K562 (cell line): ENCODE results near the gene RNF214. TPM values are rescaled to one million over a fixed set of nuclear protein-coding genes. Genes with fewer than 3 reads are reported as not detected.

Source experiments
- ATAC-seq: fragments of 200-7000 bp; cut with Tn5 transposase; 3 replicates; pipeline ENCODE4 v1.9.1; 2020; ENCODE audit warnings: moderate library complexity
- BruUV-seq: library from RNA; stranded (reverse); fragments of 400-500 nt; replicated peaks from 2 replicates; lab custom pipeline; 2021; lab: Mats Ljungman, UMichigan
- CTCF ChIA-PET: fragments of 300-600 bp; formaldehyde crosslinking; extraction: SDS; loops from one replicate; lab custom pipeline; 2021; ENCODE audit warnings: low intra/inter-chr PET ratio; lab: Yijun Ruan, JAX
- POLR2A ChIA-PET: fragments of 300-600, 350-650 bp; sonication (Branson Sonifier 250); formaldehyde crosslinking; extraction: SDS; loops from one replicate; lab custom pipeline; 2021; ENCODE audit warnings: antibody characterized with exemption, inconsistent platforms; lab: Yijun Ruan, JAX
- DNase-seq, 4 experiments: peaks; one replicate each; pipeline versions ENCODE4 v3.0.0 to v3.0.0-alpha.2; 2011 to 2018; ENCODE audit warnings: low spot score in 3 of 4, mixed read lengths in 3 of 4; ENCODE audit errors: extremely low read depth in 1 of 4
- FAIRE-seq: peaks from 2 replicates; lab custom pipeline; 2011; peaks lifted over from hg19 to GRCh38; lab: Jason Lieb, UNC
- H2AFZ ChIP-seq: 2 replicates; pipeline ENCODE4 v1.6.0; 2011; ENCODE audit warnings: low read depth, low read length, control low read depth, inconsistent platforms
- H3K27ac ChIP-seq: fragments of 200-600 bp; 3 replicates; pipeline ENCODE4 v1.8.0; 2011; ENCODE audit warnings: low read depth, mild to moderate bottlenecking, control low read depth, inconsistent platforms, low read length, moderate library complexity, mixed read lengths; ENCODE audit errors: extremely low read depth
- H3K27me3 ChIP-seq, 2 experiments: fragments of 300-600 bp in 1 of 2; 2 replicates in 1 of 2; 3 replicates in 1 of 2; pipeline versions ENCODE4 v1.6.0 to v1.8.0; 2011; ENCODE audit warnings: inconsistent platforms in 2 of 2, low read length in 2 of 2, mild to moderate bottlenecking in 1 of 2, mixed read lengths in 1 of 2, moderate library complexity in 1 of 2; ENCODE audit not compliant: control insufficient read depth in 2 of 2, insufficient read depth in 2 of 2
- H3K36me3 ChIP-seq: fragments of 300-600 bp; 3 replicates; pipeline ENCODE4 v1.8.0; 2011; ENCODE audit warnings: mild to moderate bottlenecking, low read length, inconsistent platforms; ENCODE audit not compliant: control insufficient read depth, insufficient read depth
- H3K4me1 ChIP-seq, 2 experiments: fragments of 200-600 bp in 1 of 2; replicated peaks in 1 of 2; 2 replicates in 1 of 2; 3 replicates in 1 of 2; pipeline versions ENCODE4 v1.5.1 to v1.8.0; 2011; ENCODE audit warnings: inconsistent platforms in 2 of 2, low read length in 2 of 2, mild to moderate bottlenecking in 1 of 2, mixed read lengths in 1 of 2, moderate library complexity in 1 of 2; ENCODE audit not compliant: control insufficient read depth in 2 of 2, insufficient read depth in 2 of 2
- H3K4me2 ChIP-seq: 2 replicates; pipeline ENCODE4 v1.6.1; 2011; ENCODE audit warnings: low read length, control low read depth, inconsistent platforms, mixed read lengths; ENCODE audit not compliant: insufficient read depth
- H3K4me3 ChIP-seq: fragments of 200-600 bp; sonication (generic), shearing (Covaris generic); 2 replicates; pipeline ENCODE4 v1.5.1; 2016; ENCODE audit warnings: control low read depth, inconsistent platforms
- H3K79me2 ChIP-seq: fragments of 200-600 bp; 3 replicates; pipeline ENCODE4 v1.8.0; 2011; ENCODE audit warnings: low read length, inconsistent platforms; ENCODE audit not compliant: control insufficient read depth, insufficient read depth
- H3K9ac ChIP-seq, 2 experiments: 2 replicates each; pipeline versions ENCODE4 v1.6.0 to v1.6.1; 2011; ENCODE audit warnings: low read depth in 2 of 2, low read length in 2 of 2, control low read depth in 1 of 2, inconsistent platforms in 1 of 2, mild to moderate bottlenecking in 1 of 2, mixed read lengths in 1 of 2; ENCODE audit not compliant: insufficient read depth in 1 of 2
- H3K9me1 ChIP-seq: one replicate; pipeline ENCODE4 v1.6.0; 2011; ENCODE audit warnings: inconsistent platforms, mild to moderate bottlenecking, low read length, moderate library complexity; ENCODE audit not compliant: control insufficient read depth, insufficient read depth
- H3K9me3 ChIP-seq: replicated peaks from 2 replicates; pipeline ENCODE4 v1.5.1; 2011; ENCODE audit warnings: low read depth, low read length, inconsistent platforms; ENCODE audit not compliant: control insufficient read depth, insufficient read depth
- H4K20me1 ChIP-seq: replicated peaks from 2 replicates; pipeline ENCODE4 v1.6.1; 2011; ENCODE audit warnings: low read length, inconsistent platforms, mixed read lengths; ENCODE audit not compliant: control insufficient read depth, insufficient read depth
- CHD4 ChIP-seq: fragments of 200-600 bp; sonication (generic); IDR thresholded peaks from 3 replicates; pipeline ENCODE4 v1.6.1; 2012; ENCODE audit warnings: low read depth, mild to moderate bottlenecking, mixed read lengths, low read length, inconsistent platforms; ENCODE audit not compliant: insufficient read depth, insufficient replicate concordance, poor library complexity, severe bottlenecking
- EP300 ChIP-seq: IDR thresholded peaks from 2 replicates; pipeline ENCODE4 v1.6.1; 2012; ENCODE audit warnings: low read length, improper control_type of control experiment
- IRF2 ChIP-seq: sonication (generic); formaldehyde crosslinking; IDR thresholded peaks from 2 replicates; pipeline ENCODE4 v1.8.1; 2022; ENCODE audit warnings: mild to moderate bottlenecking, missing genetic modification reagents
- L3MBTL2 ChIP-seq: fragments of 450-650 bp; IDR thresholded peaks from 2 replicates; pipeline ENCODE4 v1.6.1; 2016; ENCODE audit warnings: mild to moderate bottlenecking, moderate library complexity
- RBBP5 ChIP-seq: fragments of 200-600 bp; sonication (generic); IDR thresholded peaks from 2 replicates; pipeline ENCODE4 v1.6.1; 2012; ENCODE audit warnings: borderline replicate concordance, mild to moderate bottlenecking, low read length, control low read depth, inconsistent platforms; ENCODE audit not compliant: insufficient read depth, poor library complexity, severe bottlenecking
- SAFB ChIP-seq: fragments of 200-400 bp; formaldehyde crosslinking; IDR thresholded peaks from 2 replicates; pipeline ENCODE4 v1.6.1; 2017; ENCODE audit warnings: low read depth, low read length, borderline replicate concordance
- SAFB2 ChIP-seq: fragments of 200-400 bp; formaldehyde crosslinking; IDR thresholded peaks from 2 replicates; pipeline ENCODE4 v1.6.1; 2018; ENCODE audit warnings: borderline replicate concordance, low read length, low read depth, moderate library complexity; ENCODE audit not compliant: severe bottlenecking
- TFAM ChIP-seq: fragments of 250-450 bp; sonication (Bioruptor Pico); conservative IDR thresholded peaks from 2 replicates; pipeline ENCODE4 v1.5.0; 2021; ENCODE audit warnings: mild to moderate bottlenecking, moderate library complexity
- TOE1 ChIP-seq, 2 experiments: fragments of 450-650 bp in 1 of 2; sonication (generic) in 1 of 2; formaldehyde crosslinking in 1 of 2; IDR thresholded peaks; 2 replicates each; pipeline versions ENCODE4 v1.7.1 to v1.8.0; 2016 to 2022; ENCODE audit warnings: borderline replicate concordance in 2 of 2, mild to moderate bottlenecking in 2 of 2, antibody characterized with exemption in 1 of 2, inconsistent platforms in 1 of 2, low read depth in 1 of 2, missing genetic modification reagents in 1 of 2, moderate library complexity in 1 of 2
- ZNF253 ChIP-seq: fragments of 250-450 bp; sonication (Bioruptor Pico); conservative IDR thresholded peaks from 2 replicates; pipeline ENCODE4 v1.6.1; 2021; ENCODE audit warnings: mild to moderate bottlenecking
- ZNF76 ChIP-seq: fragments of 250-450 bp; sonication (Bioruptor Pico); IDR thresholded peaks from 2 replicates; pipeline ENCODE4 v1.4.0; 2020; ENCODE audit warnings: mild to moderate bottlenecking, moderate library complexity, borderline replicate concordance
- ZNF778 ChIP-seq: fragments of 450-650 bp; formaldehyde crosslinking; IDR thresholded peaks from 2 replicates; pipeline ENCODE4 v1.4.0; 2020; ENCODE audit warnings: mild to moderate bottlenecking, moderate library complexity
- WGBS: fragments of 100-300 bp; shearing (Covaris generic); methylation state at CpG from one replicate; pipeline ENCODE4 v1.1.6; 2016; ENCODE audit warnings: low coverage, mixed read lengths; ENCODE audit not compliant: insufficient coverage; ENCODE audit errors: missing lambda C conversion rate; 5-methylcytosine and 5-hydroxymethylcytosine counted together
- in situ Hi-C: fragments of 300-500 bp; cut with MboI; formaldehyde crosslinking; loops from 4 replicates; pipeline ENCODE4 v1.15.0; 2018; ENCODE audit warnings: inconsistent platforms, mixed read lengths
- intact Hi-C: fragments of 100-400 bp; cut with micrococcal nuclease; formaldehyde crosslinking; loops from 2 replicates; pipeline ENCODE4 v1.14.2; 2022
- polyA plus RNA-seq, 8 experiments: library from polyadenylated mRNA; depleted of rRNA in 4 of 8; stranded (reverse) in 5 of 8; unstranded in 3 of 8; fragments of >200 nt; fragmentation: Nextera tagmentation in 2 of 8; fragmentation: Illumina TruSeq in 1 of 8; extraction: Ambion mirVana in 2 of 8; extraction: Trizol in 1 of 8; gene quantifications; 2 replicates each; pipeline versions ENCODE4 v1.2.1 to v1.2.3, GENCODE V29; 2011 to 2014; ENCODE audit warnings: inconsistent platforms in 1 of 8, missing spikeins in 1 of 8
- total RNA-seq, 7 experiments: library from RNA; depleted of rRNA in 6 of 7; stranded (reverse); fragments of >200 nt in 6 of 7; fragmentation: Illumina TruSeq in 2 of 7; extraction: Trizol in 2 of 7; gene quantifications; 2 replicates each; pipeline versions ENCODE4 v1.2.1 to v1.2.3, GENCODE V29; 2011 to 2021; ENCODE audit warnings: low replicate concordance in 1 of 7
- TF ChIP-seq, protein P1 (sequence below): sonication (generic); formaldehyde crosslinking; IDR thresholded peaks from 2 replicates; pipeline ENCODE4 v1.4.0; 2020; ENCODE audit warnings: mild to moderate bottlenecking, missing genetic modification reagents

The RNF214 gene
- total and polyA plus RNA-seq, 9 of the 15 experiments (the other 6 are each of a cell fraction or from before 2014, with no cell fraction given) = 6.6 to 24.8 (median 11.9) TPM

DNA sequence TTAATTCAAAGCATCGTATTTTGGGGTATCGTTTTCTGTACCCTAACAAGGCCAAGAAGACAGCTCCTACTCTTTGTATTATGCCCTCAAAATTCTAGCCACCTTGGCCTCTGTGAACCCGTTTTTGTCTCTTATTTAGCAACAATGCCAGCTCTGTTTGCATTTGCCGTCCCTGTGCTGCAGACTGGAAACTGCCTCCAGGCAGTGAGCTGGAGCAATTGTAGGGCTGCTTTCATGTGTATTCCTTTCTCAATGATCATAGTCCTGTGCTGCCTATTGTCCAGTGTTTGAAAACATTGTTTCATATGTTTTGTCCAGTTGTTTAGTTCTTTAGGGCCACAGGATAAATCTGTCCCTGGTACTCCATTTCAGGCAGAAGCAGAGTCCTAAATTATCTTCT lies 38.7 kb downstream of the RNF214 start:
- Histone ChIP-seq H3K4me2 (no peak overlapping the region), H3K9me1 (no peaks in the 10 kb centered on the region), H3K27me3 (no peaks in the 10 kb centered on the region), H3K4me3 (no peak overlapping the region), H4K20me1 (no peaks in the 10 kb centered on the region), H3K4me1 (no peaks in the 10 kb centered on the region; a peak in 1 of 5 replicates), H3K9ac (no peak overlapping the region), H3K9me3 (no peaks in the 10 kb centered on the region), H2AFZ (no peak overlapping the region), H3K79me2 (no peaks in the 10 kb centered on the region), H3K36me3 (0 out of 3 replicates have a peak, but pooled peaks cover 3% of the 10 kb centered on the region), H3K27ac (no peak overlapping the region)
- DNase-seq (no peak), FAIRE-seq (no peak), ATAC-seq (no peak)
- CTCF ChIA-PET = no interaction called here
- 81% methylated on average over 4 of the region's 4 CpGs for WGBS
- TF ChIP-seq ZNF76 (CRISPR knock-in tag) (no peak), ZNF778 (CRISPR knock-in tag) (no peak), SAFB2 (no peak), RBBP5 (no peak), EP300 (no peak), ZNF253 (CRISPR knock-in tag) (no peak), CHD4 (no peak), L3MBTL2 (no peak), TOE1 (IDR thresholded peaks at IDR 0.05; ENCODE audit: borderline replicate concordance) (no peak), TOE1 (CRISPR knock-in tag; IDR thresholded peaks at IDR 0.05; ENCODE audit: borderline replicate concordance, low read depth) (no peak), IRF2 (no peak), TFAM (CRISPR knock-in tag) (no peak), SAFB (no peak)
- TF ChIP-seq, protein P1, sequence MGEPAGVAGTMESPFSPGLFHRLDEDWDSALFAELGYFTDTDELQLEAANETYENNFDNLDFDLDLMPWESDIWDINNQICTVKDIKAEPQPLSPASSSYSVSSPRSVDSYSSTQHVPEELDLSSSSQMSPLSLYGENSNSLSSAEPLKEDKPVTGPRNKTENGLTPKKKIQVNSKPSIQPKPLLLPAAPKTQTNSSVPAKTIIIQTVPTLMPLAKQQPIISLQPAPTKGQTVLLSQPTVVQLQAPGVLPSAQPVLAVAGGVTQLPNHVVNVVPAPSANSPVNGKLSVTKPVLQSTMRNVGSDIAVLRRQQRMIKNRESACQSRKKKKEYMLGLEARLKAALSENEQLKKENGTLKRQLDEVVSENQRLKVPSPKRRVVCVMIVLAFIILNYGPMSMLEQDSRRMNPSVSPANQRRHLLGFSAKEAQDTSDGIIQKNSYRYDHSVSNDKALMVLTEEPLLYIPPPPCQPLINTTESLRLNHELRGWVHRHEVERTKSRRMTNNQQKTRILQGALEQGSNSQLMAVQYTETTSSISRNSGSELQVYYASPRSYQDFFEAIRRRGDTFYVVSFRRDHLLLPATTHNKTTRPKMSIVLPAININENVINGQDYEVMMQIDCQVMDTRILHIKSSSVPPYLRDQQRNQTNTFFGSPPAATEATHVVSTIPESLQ = no peak
- in situ Hi-C loops (no loop called here), intact Hi-C loops (no loop called here)
- BruUV-seq = no TSS peak
- POLR2A ChIA-PET = interaction anchor here (0.6 to 0.8 kb wide), 2 partner anchors 39 to 58 kb away, joined by 3 to 4 read pairs; partner anchors contain the start of gene RNF214
